Upper lobe of left lung (tissue), 4 donors: Measurements from ENCODE around the gene LYPD8.

Experiments
- POLR2AphosphoS5 ChIP-seq, 2 donors: sonication (generic); formaldehyde crosslinking; IDR thresholded peaks; one replicate each; pipeline ENCODE4 v1.5.1; 2017; ENCODE audit warnings: antibody characterized with exemption in 2 of 2
- TF ChIP-seq, protein P1 (sequence below), 6 experiments: fragments of 450-650 bp in 4 of 6; fragments of 200-600 bp in 2 of 6; sonication (generic) in 2 of 6; IDR thresholded peaks; one replicate each; pipeline ENCODE4 v1.5.1; 2016 to 2019; ENCODE audit warnings: antibody characterized with exemption in 6 of 6

DNA sequence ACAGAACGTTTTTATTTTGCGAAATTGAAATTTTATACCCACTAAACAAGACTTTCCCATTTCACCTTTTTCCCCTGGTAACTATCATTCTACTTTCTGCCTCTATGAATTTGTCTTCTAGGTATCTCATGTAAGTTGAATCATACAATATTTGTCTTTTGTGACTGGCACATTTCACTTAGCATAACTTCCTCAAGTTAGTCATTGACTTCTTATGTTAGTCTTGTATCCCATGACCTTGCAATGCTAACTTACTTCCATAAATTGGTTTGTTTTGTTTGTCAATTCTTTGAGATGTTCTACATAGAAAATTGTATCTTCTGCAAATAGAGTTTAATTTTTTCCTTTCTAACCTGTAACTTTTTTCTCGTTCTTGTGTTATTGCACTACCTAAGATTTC, 43.2 kb upstream of the LYPD8 start:
- TF ChIP-seq POLR2AphosphoS5 (IDR thresholded peaks at IDR 0.05), result no peak
- TF ChIP-seq, protein P1, sequence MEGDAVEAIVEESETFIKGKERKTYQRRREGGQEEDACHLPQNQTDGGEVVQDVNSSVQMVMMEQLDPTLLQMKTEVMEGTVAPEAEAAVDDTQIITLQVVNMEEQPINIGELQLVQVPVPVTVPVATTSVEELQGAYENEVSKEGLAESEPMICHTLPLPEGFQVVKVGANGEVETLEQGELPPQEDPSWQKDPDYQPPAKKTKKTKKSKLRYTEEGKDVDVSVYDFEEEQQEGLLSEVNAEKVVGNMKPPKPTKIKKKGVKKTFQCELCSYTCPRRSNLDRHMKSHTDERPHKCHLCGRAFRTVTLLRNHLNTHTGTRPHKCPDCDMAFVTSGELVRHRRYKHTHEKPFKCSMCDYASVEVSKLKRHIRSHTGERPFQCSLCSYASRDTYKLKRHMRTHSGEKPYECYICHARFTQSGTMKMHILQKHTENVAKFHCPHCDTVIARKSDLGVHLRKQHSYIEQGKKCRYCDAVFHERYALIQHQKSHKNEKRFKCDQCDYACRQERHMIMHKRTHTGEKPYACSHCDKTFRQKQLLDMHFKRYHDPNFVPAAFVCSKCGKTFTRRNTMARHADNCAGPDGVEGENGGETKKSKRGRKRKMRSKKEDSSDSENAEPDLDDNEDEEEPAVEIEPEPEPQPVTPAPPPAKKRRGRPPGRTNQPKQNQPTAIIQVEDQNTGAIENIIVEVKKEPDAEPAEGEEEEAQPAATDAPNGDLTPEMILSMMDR (IDR thresholded peaks at IDR 0.05), result no peak
